ENCODE results near the gene SLC2A6. TPM values are rescaled to one million over a fixed set of nuclear protein-coding genes. Genes with fewer than 3 reads are reported as not detected.

SLC2A6 gene
- total and polyA plus RNA-seq, 2 of the 8 experiments (the other 6 are each of a cell fraction or from before 2014, with no cell fraction given) = 16.6 to 17.8 TPM

DNA sequence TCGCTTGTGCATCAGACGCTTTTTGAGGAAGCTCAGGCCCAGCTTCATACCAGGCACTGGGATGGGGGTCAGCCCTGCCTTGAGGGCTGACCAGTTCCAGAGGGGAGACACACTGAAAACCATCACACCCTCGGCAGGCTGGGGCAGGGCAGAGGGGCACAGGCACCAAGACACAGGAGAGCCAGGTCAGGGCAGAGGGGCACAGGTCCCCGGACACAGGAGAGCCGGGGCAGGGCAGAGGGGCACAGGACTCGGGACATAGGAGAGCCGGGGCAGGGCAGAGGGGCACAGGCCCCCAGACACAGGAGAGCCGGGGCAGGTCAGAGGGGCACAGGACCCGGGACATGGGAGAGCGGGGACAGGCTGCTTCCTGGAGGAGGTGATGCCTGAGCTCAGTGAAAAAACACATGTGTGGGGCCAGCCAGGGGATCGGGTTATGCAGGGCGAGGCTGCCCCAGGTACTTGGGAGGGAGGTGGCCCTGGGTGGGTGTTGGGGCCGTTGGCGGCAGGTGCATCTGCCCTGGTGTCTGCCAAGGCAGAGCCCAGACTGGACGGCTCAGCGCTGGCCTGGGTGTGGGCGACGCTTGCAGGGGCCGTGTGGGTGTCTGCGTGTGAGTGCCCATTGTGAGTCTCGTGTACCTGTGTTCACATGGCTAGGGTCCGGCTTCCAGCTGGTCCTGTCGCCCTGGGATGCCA is 15.1 kb upstream of the SLC2A6 start:
- peaks cover 9% of the 10 kb centered on the region for H3K23me2 ChIP-seq (ENCODE audit: low read depth, low read length)
- no peak overlapping the region for H2AK5ac ChIP-seq (ENCODE audit: low read depth, low read length)
- CTCF ChIA-PET (ENCODE audit: partially characterized antibody) = interaction anchor here (0.9 to 2.7 kb wide), 9 partner anchors 11 to 220 kb away, joined by 3 to 13 read pairs (median 3); no protein-coding TSS in a partner anchor
- H4K8ac ChIP-seq (ENCODE audit: extremely low read depth, insufficient read depth, low read length) = peak overlapping the region; percentile 41
- H2AFZ ChIP-seq (ENCODE audit: low read length) = no peak overlapping the region
- H3K4ac ChIP-seq (replicated peaks; ENCODE audit: insufficient read length, low read depth, low read length) = no peak overlapping the region
- H3K18ac ChIP-seq (ENCODE audit: extremely low read depth, low read length) = no peak overlapping the region
- peaks cover 2% of the 10 kb centered on the region; the same call in 1 of the 2 replicates for H3K79me1 ChIP-seq (ENCODE audit: low read depth, low read length)
- peaks cover 0 to 2% (median 0%) of the 10 kb centered on the region in 4 experiments; a peak in 1 of 7 replicates for H3K27me3 ChIP-seq (replicated peaks in 1 of 4; ENCODE audit: control insufficient read depth in 3 of 4, extremely low read depth in 1 of 4, insufficient read depth in 3 of 4, low read length in 3 of 4)
- no peaks in the 10 kb centered on the region; a peak in 1 of 4 replicates for H3K79me2 ChIP-seq (ENCODE audit: control insufficient read depth in 1 of 2, insufficient read depth in 2 of 2, low read length in 2 of 2)
- no peak overlapping the region for H2BK15ac ChIP-seq (ENCODE audit: low read length)
- H3K4me3 ChIP-seq (ENCODE audit: extremely low read depth in 1 of 4, insufficient read depth in 2 of 4, low read depth in 3 of 4, low read length in 4 of 4) = no peak overlapping the region
- no peak overlapping the region for H2BK12ac ChIP-seq (ENCODE audit: low read depth, low read length)
- no peak overlapping the region for H2BK120ac ChIP-seq (replicated peaks; ENCODE audit: low read depth, low read length)
- no peak overlapping the region for H2BK20ac ChIP-seq (ENCODE audit: low read length)
- no peak overlapping the region for H3K4me2 ChIP-seq (ENCODE audit: insufficient read depth in 1 of 2, low read depth in 2 of 2, low read length in 2 of 2)
- no peak overlapping the region for H4K5ac ChIP-seq (ENCODE audit: insufficient read length, low read depth, low read length)
- POLR2A ChIA-PET (ENCODE audit: partially characterized antibody) = interaction anchor here (1.7 kb wide), 1 partner anchor 15 kb away, joined by 4 read pairs; the partner anchor contains the start of gene SLC2A6
- H3K23ac ChIP-seq (ENCODE audit: insufficient read length) = no peak overlapping the region
- H3K27ac ChIP-seq (ENCODE audit: low read depth, low read length) = no peak overlapping the region
- no peak for DNase-seq (ENCODE audit: low read depth in 1 of 2, low spot score in 2 of 2)
- WGBS, 2 experiments (ENCODE audit: extremely low coverage in 1 of 2, insufficient coverage in 1 of 2, insufficient read length in 1 of 2, insufficient replicate concordance in 2 of 2, low coverage in 1 of 2, low lambda C conversion rate in 2 of 2, missing lambda C conversion rate in 1 of 2) = 88% methylated on average over 22 of the region's 23 CpGs; no CpG with 5 or more reads in 1 of the 2 experiments
- peaks cover 0 to 12% of the 10 kb centered on the region in 2 experiments for H4K20me1 ChIP-seq (replicated peaks in 1 of 2; ENCODE audit: control insufficient read depth in 1 of 2, insufficient read depth in 2 of 2, low read length in 2 of 2)
- peaks cover 0 to 2% of the 10 kb centered on the region in 2 experiments; a peak in 1 of 4 replicates for H3K9me3 ChIP-seq (ENCODE audit: insufficient read depth in 2 of 2, low read depth in 1 of 2, low read length in 1 of 2)
- no peak for FAIRE-seq
- no peak overlapping the region for H2BK5ac ChIP-seq (ENCODE audit: low read depth, low read length)
- H3K9ac ChIP-seq (replicated peaks in 1 of 4; ENCODE audit: extremely low read depth in 1 of 4, low read depth in 3 of 4, low read length in 3 of 4) = no peak overlapping the region
- H3K56ac ChIP-seq (replicated peaks; ENCODE audit: insufficient read length, low read depth, low read length) = no peak overlapping the region
- H3K4me1 ChIP-seq (replicated peaks in 1 of 4; ENCODE audit: control insufficient read depth in 3 of 4, insufficient read depth in 4 of 4, low read length in 3 of 4) = no peaks in the 10 kb centered on the region; a peak in 1 of 7 replicates
- no peak overlapping the region for H4K91ac ChIP-seq (replicated peaks; ENCODE audit: insufficient read length, low read length)
- peaks cover 0 to 3% (median 0%) of the 10 kb centered on the region in 4 experiments; a peak in 1 of 8 replicates for H3K36me3 ChIP-seq (ENCODE audit: control insufficient read depth in 2 of 4, insufficient read depth in 4 of 4, low read length in 3 of 4)
- no peak overlapping the region for H3K14ac ChIP-seq (ENCODE audit: insufficient read length)
- no peak for TF ChIP-seq SP2 (IDR thresholded peaks at IDR 0.05; ENCODE audit: low read length)
- TF ChIP-seq RAD21 (IDR thresholded peaks at IDR 0.05 in 1 of 2, conservative IDR thresholded peaks at IDR 0.05 in 1 of 2; ENCODE audit: low read depth in 2 of 2, low read length in 2 of 2) = no peak
- no peak for TF ChIP-seq RBBP5 (IDR thresholded peaks at IDR 0.05; ENCODE audit: borderline replicate concordance, low read depth, low read length)
- TF ChIP-seq NANOG (IDR thresholded peaks at IDR 0.05; ENCODE audit: insufficient read depth, low read depth, low read length, poor library complexity, severe bottlenecking) = no peak
- no peak for TF ChIP-seq CEBPB (IDR thresholded peaks at IDR 0.05; ENCODE audit: low read depth, low read length)
